Umbilical cord (tissue), 2 donors: ENCODE measurements around the gene NKIRAS2. TPM values are rescaled to one million over a fixed set of nuclear protein-coding genes. Genes with fewer than 3 reads are reported as not detected.

ENCODE experiments used
- DNase-seq: peaks from one replicate; pipeline ENCODE4 v3.0.0-alpha.2; 2015; ENCODE audit warnings: low spot score
- total RNA-seq: library from RNA; depleted of rRNA; stranded (reverse); fragments of >200 nt; gene quantifications from one replicate; pipeline ENCODE4 v1.2.3, GENCODE V29; 2014; ENCODE audit warnings: low replicate concordance; ENCODE audit not compliant: insufficient read depth

Gene NKIRAS2
- 41.2 TPM for total RNA-seq

GRCh38 chr17:42019509-42020404 lies at the start of gene NKIRAS2:
TSS of gene NKIRAS2 (plus strand) at chr17:42020090. CDS start at chr17:42021578, 1,488 bp downstream.
- DNase-seq: peak; percentile 92

GRCh38 chr17:41970901-41971331 lies 49.0 kb upstream of the NKIRAS2 start:
- DNase-seq: no peak

- no peak for DNase-seq
Observed at GRCh38 chr17:41971721-41972523, 48.0 kb upstream of the NKIRAS2 start.

GRCh38 chr17:41972571-41973407 lies 47.1 kb upstream of the NKIRAS2 start:
- DNase-seq: no peak

GRCh38 chr17:41973408-41973811 lies 46.5 kb upstream of the NKIRAS2 start:
- no peak for DNase-seq

GRCh38 chr17:41974031-41974430 lies 45.9 kb upstream of the NKIRAS2 start:
- DNase-seq: no peak

GRCh38 chr17:41974658-41975057 lies 45.2 kb upstream of the NKIRAS2 start:
- DNase-seq: no peak

- DNase-seq: no peak
Observed at GRCh38 chr17:41975099-41976083, 44.5 kb upstream of the NKIRAS2 start.

GRCh38 chr17:41976142-41976768 lies 43.6 kb upstream of the NKIRAS2 start:
- no peak for DNase-seq

- no peak for DNase-seq
Observed at GRCh38 chr17:41977991-41978390, 41.9 kb upstream of the NKIRAS2 start.

- peak; percentile 48 for DNase-seq
Observed at GRCh38 chr17:41982026-41982760, 37.7 kb upstream of the NKIRAS2 start.

GRCh38 chr17:41984454-41984853 lies 35.4 kb upstream of the NKIRAS2 start:
- DNase-seq: no peak

- no peak for DNase-seq
Observed at GRCh38 chr17:41985919-41986318, 34.0 kb upstream of the NKIRAS2 start.

GRCh38 chr17:41986634-41987033 lies 33.3 kb upstream of the NKIRAS2 start:
- no peak for DNase-seq

GRCh38 chr17:41987642-41988041 lies 32.2 kb upstream of the NKIRAS2 start:
- no peak for DNase-seq

GRCh38 chr17:41988418-41988817 lies 31.5 kb upstream of the NKIRAS2 start:
- no peak for DNase-seq

GRCh38 chr17:41989702-41990419 lies 30.0 kb upstream of the NKIRAS2 start:
- no peak for DNase-seq

- DNase-seq: no peak
Observed at GRCh38 chr17:41992576-41992975, 27.3 kb upstream of the NKIRAS2 start.

- DNase-seq: no peak
Observed at GRCh38 chr17:41996855-41997164, 23.1 kb upstream of the NKIRAS2 start.
